ENCODE measurements around the gene SH3BP4. TPM values are rescaled to one million over a fixed set of nuclear protein-coding genes. Genes with fewer than 3 reads are reported as not detected.

SH3BP4 gene
- total and polyA plus RNA-seq, 2 of the 13 experiments (the other 11 are each of a cell fraction or from before 2014, with no cell fraction given) = 34.6 to 99.1 TPM

GRCh38 chr2:235006986-235007385 lies 55.2 kb downstream of the SH3BP4 start:
- ATAC-seq = no peak
- BruUV-seq (replicated peaks) = no TSS peak
- TF ChIP-seq ZNF160 (CRISPR knock-in tag; IDR thresholded peaks at IDR 0.05) = no peak
- 0 out of 3 replicates have a peak, but pooled peaks have one; percentile 7 for TF ChIP-seq MXI1 (IDR thresholded peaks at IDR 0.05; ENCODE audit: borderline replicate concordance, low read depth, low read length)
- TF ChIP-seq ZNF501 (CRISPR knock-in tag; IDR thresholded peaks at IDR 0.05) = 0 out of 2 replicates have a peak, but pooled peaks have one; percentile 6
- TF ChIP-seq PHF20 (CRISPR knock-in tag; IDR thresholded peaks at IDR 0.05) = 0 out of 2 replicates have a peak, but pooled peaks have one; percentile 21
- TF ChIP-seq SRSF1 (optimal IDR thresholded peaks at IDR 0.05; ENCODE audit: low read depth, low read length) = peak; percentile 27
- no peak for TF ChIP-seq MLXIP (CRISPR knock-in tag; IDR thresholded peaks at IDR 0.05; ENCODE audit: borderline replicate concordance)
- H4K20me1 ChIP-seq (ENCODE audit: insufficient read depth, low read length) = peaks cover 94% of the 10 kb centered on the region
- no peak for FAIRE-seq
- no peak for DNase-seq (ENCODE audit: low spot score)
- in situ Hi-C loops (cut with HindIII; ENCODE audit: extremely low pct_ligation_motif_present, low pct_unique_long_range_greater_than_20kb) (no loop called here), intact Hi-C loops (cut with micrococcal nuclease; ENCODE audit: unreplicated experiment) (loop anchor here (5.0 kb wide), 1 partner anchor 50 kb away; no protein-coding TSS in a partner anchor)
- CTCF ChIA-PET (ENCODE audit: low intra/inter-chr PET ratio, low total read pairs) = no interaction called here
- WGBS (ENCODE audit: low lambda C conversion rate) = 95% methylated on average over 6 of the region's 6 CpGs
- H3K9ac ChIP-seq (ENCODE audit: insufficient read depth, low read depth, low read length) = no peak overlapping the region
- peaks cover 100% of the 10 kb centered on the region for H3K79me2 ChIP-seq (ENCODE audit: insufficient read depth, low read length)
- H3K4me2 ChIP-seq (ENCODE audit: low read depth, low read length) = no peak overlapping the region
- no peak overlapping the region for H3K27ac ChIP-seq (ENCODE audit: extremely low read length, insufficient read depth, low read length)
- H3K9me3 ChIP-seq (ENCODE audit: low read length) = no peaks in the 10 kb centered on the region
- H3K4me1 ChIP-seq (ENCODE audit: insufficient read depth, low read length) = peaks cover 72% of the 10 kb centered on the region
- H3K4me3 ChIP-seq (replicated peaks in 1 of 3; ENCODE audit: insufficient read depth in 1 of 3, low read depth in 2 of 3, low read length in 3 of 3) = no peak overlapping the region
- H3K36me3 ChIP-seq (replicated peaks in 1 of 2; ENCODE audit: control insufficient read depth in 1 of 2, insufficient read depth in 2 of 2, low read length in 2 of 2) = peaks cover 13 to 63% of the 10 kb centered on the region in 2 experiments
- POLR2A ChIA-PET = interaction anchor here (2.6 kb wide), 1 partner anchor 26 kb away, joined by 24 read pairs; no protein-coding TSS in a partner anchor
- H3K27me3 ChIP-seq (ENCODE audit: control insufficient read depth in 1 of 2, insufficient read depth in 2 of 2, low read length in 2 of 2) = no peaks in the 10 kb centered on the region
- no peak overlapping the region for H2AFZ ChIP-seq (ENCODE audit: low read length)

Data from HepG2 (cell line).